HepG2 (cell line): ENCODE results near the gene PGGT1B. TPM values are rescaled to one million over a fixed set of nuclear protein-coding genes. Genes with fewer than 3 reads are reported as not detected.
A peak's percentile ranks its signal among the peaks of the same experiment; 100 is the strongest.

Experiments
- ATAC-seq: fragments of 200-7000 bp; cut with Tn5 transposase; 3 replicates; pipeline ENCODE4 v1.9.1; 2020; ENCODE audit warnings: mild to moderate bottlenecking, moderate library complexity
- BruUV-seq: library from RNA; stranded (reverse); fragments of 400-500 nt; replicated peaks from 2 replicates; lab custom pipeline; 2021; lab: Mats Ljungman, UMichigan
- CTCF ChIA-PET: fragments of 300-600 bp; formaldehyde crosslinking; extraction: SDS; loops from one replicate; lab custom pipeline; 2021; ENCODE audit warnings: low total read pairs, inconsistent platforms, low intra/inter-chr PET ratio; lab: Yijun Ruan, JAX
- POLR2A ChIA-PET: fragments of 350-600 bp; sonication (Branson Sonifier 250); formaldehyde crosslinking; loops from one replicate; lab custom pipeline; 2020; ENCODE audit warnings: antibody characterized with exemption, inconsistent platforms; lab: Yijun Ruan, JAX
- DNase-seq: peaks from one replicate; pipeline ENCODE4 v3.0.0-alpha.2; 2015; ENCODE audit warnings: low spot score
- FAIRE-seq: peaks from 3 replicates; lab custom pipeline; 2011; peaks lifted over from hg19 to GRCh38; lab: Jason Lieb, UNC
- H2AFZ ChIP-seq: one replicate; pipeline ENCODE4 v1.6.1; 2011; ENCODE audit warnings: low read length, inconsistent platforms
- H3K27ac ChIP-seq: fragments of 300-600 bp; 3 replicates; pipeline ENCODE4 v1.8.0; 2011; ENCODE audit warnings: mixed run types, mild to moderate bottlenecking, mixed read lengths, low read length, inconsistent platforms; ENCODE audit not compliant: insufficient read depth; ENCODE audit errors: extremely low read length
- H3K27me3 ChIP-seq, 2 experiments: fragments of 200-600 bp in 1 of 2; 2 replicates in 1 of 2; 3 replicates in 1 of 2; pipeline versions ENCODE4 v1.6.0 to v1.8.0; 2011; ENCODE audit warnings: low read length in 2 of 2, mild to moderate bottlenecking in 2 of 2, moderate library complexity in 2 of 2, inconsistent platforms in 1 of 2; ENCODE audit not compliant: insufficient read depth in 2 of 2, control insufficient read depth in 1 of 2
- H3K36me3 ChIP-seq, 2 experiments: fragments of 200-600 bp in 1 of 2; replicated peaks in 1 of 2; 2 replicates in 1 of 2; 3 replicates in 1 of 2; pipeline versions ENCODE4 v1.5.1 to v1.8.0; 2011; ENCODE audit warnings: low read length in 2 of 2, inconsistent platforms in 1 of 2; ENCODE audit not compliant: insufficient read depth in 2 of 2, control insufficient read depth in 1 of 2
- H3K4me1 ChIP-seq: 2 replicates; pipeline ENCODE4 v1.5.1; 2012; ENCODE audit warnings: low read length, inconsistent platforms; ENCODE audit not compliant: insufficient read depth
- H3K4me2 ChIP-seq: 2 replicates; pipeline ENCODE4 v1.6.0; 2011; ENCODE audit warnings: low read depth, low read length, inconsistent platforms
- H3K4me3 ChIP-seq, 3 experiments: fragments of 200-600 bp in 1 of 3; sonication (generic), shearing (Covaris generic) in 1 of 3; replicated peaks in 1 of 3; 2 replicates each; pipeline ENCODE4 v1.5.1; 2011 to 2016; ENCODE audit warnings: low read length in 3 of 3, inconsistent platforms in 2 of 3, low read depth in 2 of 3, mild to moderate bottlenecking in 2 of 3, control low read depth in 1 of 3, mixed read lengths in 1 of 3; ENCODE audit not compliant: insufficient read depth in 1 of 3
- H3K79me2 ChIP-seq: one replicate; pipeline ENCODE4 v1.6.1; 2011; ENCODE audit warnings: low read length, inconsistent platforms; ENCODE audit not compliant: insufficient read depth
- H3K9ac ChIP-seq: 2 replicates; pipeline ENCODE4 v1.6.0; 2011; ENCODE audit warnings: mild to moderate bottlenecking, low read depth, low read length, inconsistent platforms; ENCODE audit not compliant: insufficient read depth
- H3K9me3 ChIP-seq: 2 replicates; pipeline ENCODE4 v1.5.1; 2012; ENCODE audit warnings: mild to moderate bottlenecking, low read length
- H4K20me1 ChIP-seq: 2 replicates; pipeline ENCODE4 v1.6.0; 2011; ENCODE audit warnings: inconsistent platforms, mild to moderate bottlenecking, low read length, moderate library complexity; ENCODE audit not compliant: insufficient read depth
- DNMT1 ChIP-seq: sonication (generic); formaldehyde crosslinking; IDR thresholded peaks from 2 replicates; pipeline ENCODE4 v1.5.1; 2020; ENCODE audit warnings: mild to moderate bottlenecking, missing genetic modification reagents
- DZIP1 ChIP-seq: sonication (generic); formaldehyde crosslinking; IDR thresholded peaks from 2 replicates; pipeline ENCODE4 v1.5.0; 2020; ENCODE audit warnings: mild to moderate bottlenecking, missing genetic modification reagents
- HNRNPL ChIP-seq: fragments of 200-400 bp; formaldehyde crosslinking; IDR thresholded peaks from 2 replicates; pipeline ENCODE4 v1.6.1; 2017; ENCODE audit warnings: mild to moderate bottlenecking, low read depth, low read length
- NAIF1 ChIP-seq: sonication (generic); formaldehyde crosslinking; IDR thresholded peaks from 2 replicates; pipeline ENCODE4 v1.5.0; 2020; ENCODE audit warnings: mild to moderate bottlenecking, missing genetic modification reagents, borderline replicate concordance
- ZNF12 ChIP-seq: sonication (generic); formaldehyde crosslinking; IDR thresholded peaks from 2 replicates; pipeline ENCODE4 v1.5.0; 2020; ENCODE audit warnings: missing genetic modification reagents
- WGBS: methylation state at CpG from one replicate; pipeline ENCODE4 v1.1.6; 2017; ENCODE audit warnings: low lambda C conversion rate; 5-methylcytosine and 5-hydroxymethylcytosine counted together
- in situ Hi-C: cut with HindIII; loops from 2 replicates; pipeline ENCODE4 v1.10.0; 2017; ENCODE audit warnings: low pct_unique_long_range_greater_than_20kb; ENCODE audit not compliant: extremely low pct_ligation_motif_present
- intact Hi-C: fragments of 100-400 bp; cut with micrococcal nuclease; formaldehyde crosslinking; loops from one replicate; pipeline ENCODE4 v1.10.0; 2022; ENCODE audit not compliant: unreplicated experiment
- polyA plus RNA-seq, 8 experiments: library from polyadenylated mRNA; depleted of rRNA in 3 of 8; stranded (reverse) in 7 of 8; unstranded in 1 of 8; fragments of >200 nt; fragmentation: Illumina TruSeq in 4 of 8; extraction: Trizol in 4 of 8; gene quantifications; 2 replicates each; pipeline versions ENCODE4 v1.2.1 to v1.2.3, GENCODE V29; 2011 to 2016; ENCODE audit warnings: low read depth in 4 of 8, missing spikeins in 1 of 8, mixed read lengths in 1 of 8; ENCODE audit not compliant: insufficient read depth in 1 of 8
- total RNA-seq, 5 experiments: library from RNA; depleted of rRNA; stranded (reverse); fragments of >200 nt; fragmentation: Illumina TruSeq; extraction: Trizol; gene quantifications; 2 replicates each; pipeline ENCODE4 v1.2.3, GENCODE V29; 2016; ENCODE audit warnings: low read depth in 1 of 5
- TF ChIP-seq, protein P1 (sequence below): sonication (generic); formaldehyde crosslinking; conservative IDR thresholded peaks from 2 replicates; pipeline ENCODE4 v1.4.0; 2020; ENCODE audit warnings: missing genetic modification reagents
- TF ChIP-seq, protein P2 (sequence below): sonication (generic); formaldehyde crosslinking; IDR thresholded peaks from 2 replicates; pipeline ENCODE4 v1.5.0; 2020; ENCODE audit warnings: missing genetic modification reagents

Gene PGGT1B
- total and polyA plus RNA-seq, 2 of the 13 experiments (the other 11 are each of a cell fraction or from before 2014, with no cell fraction given), result 2.4 to 42.7 TPM

DNA sequence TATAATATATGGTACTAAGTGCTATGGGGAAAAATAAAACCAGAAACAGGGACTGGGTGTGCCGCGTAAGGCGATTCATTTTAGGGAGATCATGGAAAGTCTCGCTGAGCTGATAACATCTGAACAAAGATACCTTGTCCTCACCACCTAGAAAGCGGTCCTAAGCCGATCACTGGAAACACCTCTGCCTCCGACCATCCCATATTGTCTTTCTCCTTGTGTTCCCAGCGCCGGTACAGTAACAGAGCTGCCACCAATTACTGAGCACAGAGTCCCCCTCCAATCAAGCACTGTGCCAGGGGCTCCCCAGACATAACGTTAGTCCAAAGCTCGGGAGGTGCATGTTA is 33.1 kb upstream of the PGGT1B start:
- no peak for FAIRE-seq
- POLR2A ChIA-PET, result interaction anchor here (1.0 to 1.9 kb wide), 3 partner anchors 34 to 330 kb away, joined by 3 to 8 read pairs (median 7); partner anchors contain the start of genes FEM1C, PGGT1B and TMED7

More for the DNA sequence above, 33.1 kb upstream of the PGGT1B start:
- no peak for TF ChIP-seq HNRNPL
- no peak for TF ChIP-seq DNMT1 (CRISPR knock-in tag)
- TF ChIP-seq, protein P1, sequence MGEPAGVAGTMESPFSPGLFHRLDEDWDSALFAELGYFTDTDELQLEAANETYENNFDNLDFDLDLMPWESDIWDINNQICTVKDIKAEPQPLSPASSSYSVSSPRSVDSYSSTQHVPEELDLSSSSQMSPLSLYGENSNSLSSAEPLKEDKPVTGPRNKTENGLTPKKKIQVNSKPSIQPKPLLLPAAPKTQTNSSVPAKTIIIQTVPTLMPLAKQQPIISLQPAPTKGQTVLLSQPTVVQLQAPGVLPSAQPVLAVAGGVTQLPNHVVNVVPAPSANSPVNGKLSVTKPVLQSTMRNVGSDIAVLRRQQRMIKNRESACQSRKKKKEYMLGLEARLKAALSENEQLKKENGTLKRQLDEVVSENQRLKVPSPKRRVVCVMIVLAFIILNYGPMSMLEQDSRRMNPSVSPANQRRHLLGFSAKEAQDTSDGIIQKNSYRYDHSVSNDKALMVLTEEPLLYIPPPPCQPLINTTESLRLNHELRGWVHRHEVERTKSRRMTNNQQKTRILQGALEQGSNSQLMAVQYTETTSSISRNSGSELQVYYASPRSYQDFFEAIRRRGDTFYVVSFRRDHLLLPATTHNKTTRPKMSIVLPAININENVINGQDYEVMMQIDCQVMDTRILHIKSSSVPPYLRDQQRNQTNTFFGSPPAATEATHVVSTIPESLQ (CRISPR knock-in tag), result no peak
- TF ChIP-seq DZIP1 (CRISPR knock-in tag), result no peak
- TF ChIP-seq NAIF1, result no peak
- TF ChIP-seq, protein P2, sequence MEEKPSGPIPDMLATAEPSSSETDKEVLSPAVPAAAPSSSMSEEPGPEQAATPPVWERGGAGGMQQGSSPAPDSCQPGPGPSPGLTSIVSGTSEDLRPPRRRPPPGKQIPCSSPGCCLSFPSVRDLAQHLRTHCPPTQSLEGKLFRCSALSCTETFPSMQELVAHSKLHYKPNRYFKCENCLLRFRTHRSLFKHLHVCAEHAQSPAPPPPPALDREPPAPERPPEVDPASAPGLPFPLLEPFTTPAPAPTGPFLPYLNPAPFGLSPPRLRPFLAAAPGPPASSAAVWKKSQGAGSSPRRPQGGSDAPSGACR, result 0 out of 2 replicates have a peak, but pooled peaks have one; percentile 14
- TF ChIP-seq ZNF12 (CRISPR knock-in tag), result no peak
- Histone ChIP-seq H3K9ac (peak overlapping the region; percentile 73), H3K9me3 (no peaks in the 10 kb centered on the region), H3K79me2 (no peaks in the 10 kb centered on the region), H3K27ac (no peak overlapping the region), H3K4me2 (peak overlapping the region; percentile 99), H3K36me3 (no peaks in the 10 kb centered on the region), H3K4me1 (peaks cover 14% of the 10 kb centered on the region), H2AFZ (peak overlapping the region; percentile 86), H3K27me3 (no peaks in the 10 kb centered on the region), H4K20me1 (0 out of 2 replicates have a peak, but pooled peaks cover 3% of the 10 kb centered on the region), H3K4me3 (peak overlapping the region; percentile 59 to 82 (median 77))
- WGBS, result 20% methylated on average over 11 of the region's 11 CpGs
- BruUV-seq, result TSS peak; percentile 49
- ATAC-seq (peak; percentile 60), DNase-seq (no peak)
- in situ Hi-C loops, result no loop called here
- CTCF ChIA-PET, result no interaction called here
- intact Hi-C loops, result loop anchor here (2.0 to 10.0 kb wide), 2 partner anchors 33 to 539 kb away; partner anchors contain the start of gene PGGT1B
